CD4-positive, alpha-beta T cell (primary cell): ENCODE data around the gene C9orf72. TPM values are rescaled to one million over a fixed set of nuclear protein-coding genes. Genes with fewer than 3 reads are reported as not detected.
"Not testable (repeated sequence)": the region's sequence is repeated elsewhere in the genome, so short reads cannot be mapped to it uniquely, and the experiment has no call there.

ENCODE experiments used
- ATAC-seq: fragments of 200-7000 bp; cut with Tn5 transposase; one replicate; pipeline ENCODE4 v1.10.0; 2022; ENCODE audit warnings: mild to moderate bottlenecking; ENCODE audit not compliant: poor library complexity
- CTCF ChIA-PET: fragments of 350-600 bp; sonication (Branson Sonifier 250); formaldehyde crosslinking; loops from one replicate; lab custom pipeline; 2021; ENCODE audit warnings: antibody characterized with exemption, inconsistent platforms; lab: Charles Lee
- POLR2A ChIA-PET: fragments of 350-600 bp; sonication (Branson Sonifier 250); formaldehyde crosslinking; loops from one replicate; lab custom pipeline; 2021; ENCODE audit warnings: antibody characterized with exemption, inconsistent platforms; lab: Charles Lee
- DNase-seq, 14 experiments: peaks; one replicate each; pipeline ENCODE4 v3.0.0-alpha.2; 2013 to 2020; ENCODE audit warnings: mixed read lengths in 2 of 14
- H3K27ac ChIP-seq, 2 donors: one replicate each; pipeline versions ENCODE4 v1.5.1 to v1.7.0; 2013; ENCODE audit warnings: low read length in 2 of 2, low read depth in 1 of 2, mild to moderate bottlenecking in 1 of 2
- H3K27me3 ChIP-seq, 2 experiments: 1 replicate in 1 of 2; 2 replicates in 1 of 2; pipeline versions ENCODE4 v1.6.1 to v1.7.0; 2013; ENCODE audit warnings: low read length in 2 of 2, control low read depth in 1 of 2, mild to moderate bottlenecking in 1 of 2, moderate library complexity in 1 of 2; ENCODE audit not compliant: insufficient read depth in 2 of 2, control insufficient read depth in 1 of 2
- H3K36me3 ChIP-seq: one replicate; pipeline ENCODE4 v1.6.1; 2013; ENCODE audit warnings: low read length, control low read depth; ENCODE audit not compliant: insufficient read depth
- H3K4me1 ChIP-seq: one replicate; pipeline ENCODE4 v1.6.1; 2013; ENCODE audit warnings: low read length, control low read depth; ENCODE audit not compliant: insufficient read depth
- H3K4me3 ChIP-seq: one replicate; pipeline ENCODE4 v1.5.1; 2013; ENCODE audit warnings: mild to moderate bottlenecking, low read length, moderate library complexity
- H3K9me3 ChIP-seq, 2 experiments: 1 replicate in 1 of 2; 2 replicates in 1 of 2; pipeline versions ENCODE4 v1.6.1 to v1.7.0; 2013; ENCODE audit warnings: low read length in 2 of 2, mild to moderate bottlenecking in 2 of 2, control low read depth in 1 of 2, moderate library complexity in 1 of 2; ENCODE audit not compliant: control insufficient read depth in 1 of 2, insufficient read depth in 1 of 2
- H3K27ac Mint-ChIP-seq: one replicate; pipeline ENCODE4 v1.8.0; 2020; ENCODE audit warnings: mixed read lengths
- H3K27me3 Mint-ChIP-seq: one replicate; pipeline ENCODE4 v1.8.0; 2021; ENCODE audit warnings: mixed read lengths
- H3K36me3 Mint-ChIP-seq: one replicate; pipeline ENCODE4 v1.8.0; 2021; ENCODE audit warnings: low read depth, mixed read lengths
- H3K4me1 Mint-ChIP-seq: one replicate; pipeline ENCODE4 v1.8.0; 2021; ENCODE audit warnings: low read depth, mixed read lengths
- H3K4me3 Mint-ChIP-seq: one replicate; pipeline ENCODE4 v1.8.0; 2020; ENCODE audit warnings: mild to moderate bottlenecking, mixed read lengths
- H3K9me3 Mint-ChIP-seq: one replicate; pipeline ENCODE4 v1.8.0; 2020; ENCODE audit warnings: mixed read lengths
- intact Hi-C, 2 experiments: fragments of 100-400 bp; cut with DNase I in 1 of 2; cut with micrococcal nuclease in 1 of 2; formaldehyde crosslinking; loops; one replicate each; pipeline versions ENCODE4 v1.15.1 to v1.9.0; 2023 to 2025; cut with DNase I, micrococcal nuclease
- total RNA-seq, 174 experiments: library from RNA in 2 of 174; stranded (reverse) in 2 of 174; gene quantifications; one replicate each; pipeline ENCODE4 v1.2.3 and lab custom pipeline; 2021 to 2026
- TF ChIP-seq, protein P1 (sequence below): fragments of 200-600 bp; IDR thresholded peaks from one replicate; pipeline ENCODE4 v1.8.0; 2022; ENCODE audit warnings: antibody characterized with exemption, mild to moderate bottlenecking

The C9orf72 gene
- total RNA-seq, 2 experiments from 2014 or later, result 36.9 to 39.2 TPM

- H3K27ac Mint-ChIP-seq, result no peak overlapping the region
- CTCF ChIA-PET, result no interaction called here
- intact Hi-C loops, result no loop called here
Measured at GRCh38 chr9:27618066-27618465, 44.8 kb upstream of the C9orf72 start.

GRCh38 chr9:27614551-27614950 is 41.3 kb upstream of the C9orf72 start:
- no peaks in the 10 kb centered on the region for H3K4me1 ChIP-seq
- no peaks in the 10 kb centered on the region for H3K9me3 Mint-ChIP-seq
- H3K9me3 ChIP-seq, result peaks cover 0 to 10% of the 10 kb centered on the region in 2 experiments
- ChIA-PET CTCF (no interaction called here), POLR2A (no interaction called here)
- H3K36me3 Mint-ChIP-seq, result no peaks in the 10 kb centered on the region
- DNase-seq (no peak), ATAC-seq (no peak)
- TF ChIP-seq, protein P1, sequence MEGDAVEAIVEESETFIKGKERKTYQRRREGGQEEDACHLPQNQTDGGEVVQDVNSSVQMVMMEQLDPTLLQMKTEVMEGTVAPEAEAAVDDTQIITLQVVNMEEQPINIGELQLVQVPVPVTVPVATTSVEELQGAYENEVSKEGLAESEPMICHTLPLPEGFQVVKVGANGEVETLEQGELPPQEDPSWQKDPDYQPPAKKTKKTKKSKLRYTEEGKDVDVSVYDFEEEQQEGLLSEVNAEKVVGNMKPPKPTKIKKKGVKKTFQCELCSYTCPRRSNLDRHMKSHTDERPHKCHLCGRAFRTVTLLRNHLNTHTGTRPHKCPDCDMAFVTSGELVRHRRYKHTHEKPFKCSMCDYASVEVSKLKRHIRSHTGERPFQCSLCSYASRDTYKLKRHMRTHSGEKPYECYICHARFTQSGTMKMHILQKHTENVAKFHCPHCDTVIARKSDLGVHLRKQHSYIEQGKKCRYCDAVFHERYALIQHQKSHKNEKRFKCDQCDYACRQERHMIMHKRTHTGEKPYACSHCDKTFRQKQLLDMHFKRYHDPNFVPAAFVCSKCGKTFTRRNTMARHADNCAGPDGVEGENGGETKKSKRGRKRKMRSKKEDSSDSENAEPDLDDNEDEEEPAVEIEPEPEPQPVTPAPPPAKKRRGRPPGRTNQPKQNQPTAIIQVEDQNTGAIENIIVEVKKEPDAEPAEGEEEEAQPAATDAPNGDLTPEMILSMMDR, result no peak
- no peaks in the 10 kb centered on the region for H3K36me3 ChIP-seq
- intact Hi-C loops, result no loop called here
- no peaks in the 10 kb centered on the region for H3K4me1 Mint-ChIP-seq
- H3K27me3 Mint-ChIP-seq, result peaks cover 29% of the 10 kb centered on the region
- peaks cover 10 to 12% of the 10 kb centered on the region in 2 experiments for H3K27me3 ChIP-seq
- no peak overlapping the region for H3K4me3 Mint-ChIP-seq
- H3K27ac ChIP-seq, result no peak overlapping the region
- H3K27ac Mint-ChIP-seq, result no peak overlapping the region
- no peak overlapping the region for H3K4me3 ChIP-seq

More at GRCh38 chr9:27618066-27618465, 44.8 kb upstream of the C9orf72 start:
- Histone ChIP-seq H3K27ac (no peak overlapping the region), H3K4me3 (no peak overlapping the region), H3K4me1 (no peaks in the 10 kb centered on the region), H3K9me3 (peaks cover 0 to 5% of the 10 kb centered on the region in 2 experiments), H3K36me3 (no peaks in the 10 kb centered on the region), H3K27me3 (peaks cover 10 to 12% of the 10 kb centered on the region in 2 experiments)
- H3K9me3 Mint-ChIP-seq, result no peaks in the 10 kb centered on the region
- TF ChIP-seq, protein P1, result no peak
- H3K4me3 Mint-ChIP-seq, result no peak overlapping the region
- peaks cover 14% of the 10 kb centered on the region for H3K27me3 Mint-ChIP-seq
- POLR2A ChIA-PET, result no interaction called here
- no peaks in the 10 kb centered on the region for H3K4me1 Mint-ChIP-seq
- no peaks in the 10 kb centered on the region for H3K36me3 Mint-ChIP-seq
- ATAC-seq (no peak), DNase-seq (no peak)

DNA sequence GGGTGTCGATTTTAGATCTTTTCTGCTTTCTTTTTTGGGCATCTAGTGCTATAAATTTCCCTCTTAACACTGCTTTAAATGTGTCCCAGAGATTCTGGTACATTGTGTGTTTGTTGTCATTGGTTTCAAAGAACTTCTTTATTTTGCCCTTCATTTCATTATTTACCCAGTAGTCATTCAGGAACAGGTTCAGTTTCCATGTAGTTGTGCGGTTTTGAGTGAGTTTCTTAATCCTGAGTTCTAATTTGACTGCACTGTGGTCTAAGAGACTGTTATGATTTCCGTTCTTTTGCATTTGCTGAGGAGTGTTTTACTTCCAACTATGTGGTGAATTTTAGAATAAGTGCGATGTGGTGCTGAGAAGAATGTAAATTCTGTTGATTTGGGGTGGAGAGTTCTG is 38.8 kb upstream of the C9orf72 start:
- H3K27me3 ChIP-seq, intact Hi-C loops, DNase-seq, H3K9me3 ChIP-seq, POLR2A ChIA-PET, H3K36me3 Mint-ChIP-seq, ATAC-seq, H3K27ac ChIP-seq, H3K27ac Mint-ChIP-seq, CTCF ChIA-PET, H3K4me1 Mint-ChIP-seq, H3K9me3 Mint-ChIP-seq, H3K4me1 ChIP-seq, H3K4me3 Mint-ChIP-seq, H3K36me3 ChIP-seq, H3K4me3 ChIP-seq: not testable (repeated sequence)
- peaks cover 29% of the 10 kb centered on the region for H3K27me3 Mint-ChIP-seq

- ChIA-PET CTCF (no interaction called here), POLR2A (no interaction called here)
- Mint-ChIP-seq H3K4me3 (no peak overlapping the region), H3K9me3 (no peaks in the 10 kb centered on the region), H3K36me3 (no peaks in the 10 kb centered on the region), H3K4me1 (no peaks in the 10 kb centered on the region), H3K27me3 (peaks cover 29% of the 10 kb centered on the region), H3K27ac (no peak overlapping the region)
- TF ChIP-seq, protein P1, result no peak
- DNase-seq, result no peak
- no peak overlapping the region for H3K4me3 ChIP-seq
- H3K36me3 ChIP-seq, result no peaks in the 10 kb centered on the region
- peaks cover 0 to 10% of the 10 kb centered on the region in 2 experiments for H3K9me3 ChIP-seq
- intact Hi-C loops, result no loop called here
- no peaks in the 10 kb centered on the region for H3K4me1 ChIP-seq
- peaks cover 7 to 10% of the 10 kb centered on the region in 2 experiments for H3K27me3 ChIP-seq
- H3K27ac ChIP-seq, result no peak overlapping the region
- ATAC-seq, result no peak
Measured at GRCh38 chr9:27610622-27611021, 37.3 kb upstream of the C9orf72 start.
